Left ventricle myocardium superior (tissue), 1 donor: Measurements from ENCODE around the gene PCDHA6. TPM values are rescaled to one million over a fixed set of nuclear protein-coding genes. Genes with fewer than 3 reads are reported as not detected.
"Not testable (repeated sequence)": the region's sequence is repeated elsewhere in the genome, so short reads cannot be mapped to it uniquely, and the experiment has no call there.

Experiments used
- ATAC-seq: fragments of 200-7000 bp; cut with Tn5 transposase; one replicate; pipeline ENCODE4 v1.9.1; 2020; ENCODE audit warnings: mild to moderate bottlenecking, moderate library complexity
- DNase-seq: peaks from one replicate; pipeline ENCODE4 v3.0.0-alpha.2; 2020
- intact Hi-C: fragments of 100-400 bp; cut with micrococcal nuclease; formaldehyde crosslinking; loops from one replicate; pipeline ENCODE4 v1.11.0; 2022
- total RNA-seq: library from RNA; stranded (reverse); fragmentation: NEBNext Ultra II Directional; extraction: Animal tissue kit (Norgen Biotek cat#: 25700); gene quantifications from one replicate; pipeline ENCODE4 v1.2.1, GENCODE V29; 2021
- donor health status: DM: no; HTN: yes; CAD: no; lungs with severe emphysema.

PCDHA6 gene
- total RNA-seq, 1 donor from 2014 or later: not detected

GRCh38 chr5:140849831-140850634, 22.3 kb downstream of the PCDHA6 start:
- DNase-seq, ATAC-seq, intact Hi-C loops: not testable (repeated sequence)

GRCh38 chr5:140855772-140856674, 28.3 kb downstream of the PCDHA6 start, which contains the start of gene PCDHA10:
Gene PCDHA10, plus strand, starts transcription at chr5:140855897. Its CDS starts 152 bp downstream, at chr5:140856049.
- intact Hi-C loops: no loop called here
- no peak for DNase-seq
- no peak for ATAC-seq

GRCh38 chr5:140857177-140857986, 29.6 kb downstream of the PCDHA6 start:
- DNase-seq (no peak), ATAC-seq (no peak)
- intact Hi-C loops: no loop called here

- DNase-seq (no peak), ATAC-seq (no peak)
- intact Hi-C loops: no loop called here
Observed at GRCh38 chr5:140857987-140858240, 30.2 kb downstream of the PCDHA6 start.

- intact Hi-C loops: no loop called here
- no peak for ATAC-seq
- no peak for DNase-seq
Observed at GRCh38 chr5:140862441-140863295, 34.9 kb downstream of the PCDHA6 start.

GRCh38 chr5:140868721-140869554, 41.2 kb downstream of the PCDHA6 start, which contains the start of gene PCDHA11:
Gene PCDHA11, plus strand, starts transcription at chr5:140868957. Its CDS starts 147 bp downstream, at chr5:140869104.
- no peak for ATAC-seq
- intact Hi-C loops: no loop called here
- no peak for DNase-seq

GRCh38 chr5:140869555-140869886, 41.8 kb downstream of the PCDHA6 start:
- DNase-seq (no peak), ATAC-seq (no peak)
- intact Hi-C loops: no loop called here

- no peak for DNase-seq
- intact Hi-C loops: no loop called here
- ATAC-seq: no peak
Observed at GRCh38 chr5:140870221-140871201, 42.8 kb downstream of the PCDHA6 start.

GRCh38 chr5:140875085-140876065, 47.6 kb downstream of the PCDHA6 start, which contains the start of gene PCDHA12:
Gene PCDHA12, plus strand, starts transcription at chr5:140875308. Its CDS starts 165 bp downstream, at chr5:140875473.
- ATAC-seq (no peak), DNase-seq (no peak)
- intact Hi-C loops: no loop called here

GRCh38 chr5:140876541-140877261, 48.9 kb downstream of the PCDHA6 start:
- intact Hi-C loops, DNase-seq, ATAC-seq: not testable (repeated sequence)

- intact Hi-C loops: no loop called here
Observed at GRCh38 chr5:140877262-140877581, 49.5 kb downstream of the PCDHA6 start.

More at GRCh38 chr5:140877262-140877581, 49.5 kb downstream of the PCDHA6 start:
- ATAC-seq (no peak), DNase-seq (no peak)
